AG04449 (cell line): Measurements from ENCODE around the gene CHST7.

Experiments
- CTCF ChIA-PET: fragments of 350-600 bp; formaldehyde crosslinking; extraction: SDS; loops from one replicate; lab custom pipeline; 2021; ENCODE audit warnings: antibody characterized with exemption; lab: Yijun Ruan, JAX
- POLR2A ChIA-PET: fragments of 400-600, 350-600 bp; formaldehyde crosslinking; extraction: SDS; loops from one replicate; lab custom pipeline; 2020; ENCODE audit warnings: antibody characterized with exemption, inconsistent platforms; lab: Yijun Ruan, JAX
- DNase-seq: peaks from one replicate; pipeline ENCODE4 v3.0.0-alpha.2; 2010; ENCODE audit warnings: low read depth, low spot score
- H3K4me3 ChIP-seq: 2 replicates; pipeline ENCODE4 v1.5.1; 2011; ENCODE audit warnings: low read depth, mild to moderate bottlenecking, control low read depth, low read length
- TF ChIP-seq, protein P1 (sequence below): IDR thresholded peaks from one replicate; pipeline ENCODE4 v1.5.1; 2011; ENCODE audit warnings: mild to moderate bottlenecking, moderate library complexity, low read length, control low read depth, inconsistent platforms; ENCODE audit not compliant: insufficient read depth; ENCODE audit errors: missing control alignments

Gene CHST7

DNA sequence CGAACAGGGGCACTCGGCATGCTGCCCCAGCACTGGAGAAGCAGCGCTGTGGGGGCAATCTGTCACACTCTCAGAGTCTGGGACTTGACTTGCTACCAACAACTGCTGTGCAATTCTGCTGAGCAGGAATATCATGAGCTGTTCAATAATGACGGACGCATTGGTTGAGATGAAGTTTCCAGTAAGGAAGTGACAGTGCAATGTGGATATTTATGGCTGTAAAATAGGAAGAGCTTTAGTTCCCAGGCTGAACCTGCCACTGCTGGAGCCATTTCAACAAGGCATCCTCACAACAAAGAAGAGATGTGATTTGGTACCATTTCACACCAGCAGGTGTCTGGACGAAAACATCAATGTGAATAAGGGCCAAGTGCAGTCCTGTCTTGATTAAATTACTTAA lies 24.2 kb downstream of the CHST7 start:
- CTCF ChIA-PET: no interaction called here
- POLR2A ChIA-PET: no interaction called here
- no peak for DNase-seq
- TF ChIP-seq, protein P1, sequence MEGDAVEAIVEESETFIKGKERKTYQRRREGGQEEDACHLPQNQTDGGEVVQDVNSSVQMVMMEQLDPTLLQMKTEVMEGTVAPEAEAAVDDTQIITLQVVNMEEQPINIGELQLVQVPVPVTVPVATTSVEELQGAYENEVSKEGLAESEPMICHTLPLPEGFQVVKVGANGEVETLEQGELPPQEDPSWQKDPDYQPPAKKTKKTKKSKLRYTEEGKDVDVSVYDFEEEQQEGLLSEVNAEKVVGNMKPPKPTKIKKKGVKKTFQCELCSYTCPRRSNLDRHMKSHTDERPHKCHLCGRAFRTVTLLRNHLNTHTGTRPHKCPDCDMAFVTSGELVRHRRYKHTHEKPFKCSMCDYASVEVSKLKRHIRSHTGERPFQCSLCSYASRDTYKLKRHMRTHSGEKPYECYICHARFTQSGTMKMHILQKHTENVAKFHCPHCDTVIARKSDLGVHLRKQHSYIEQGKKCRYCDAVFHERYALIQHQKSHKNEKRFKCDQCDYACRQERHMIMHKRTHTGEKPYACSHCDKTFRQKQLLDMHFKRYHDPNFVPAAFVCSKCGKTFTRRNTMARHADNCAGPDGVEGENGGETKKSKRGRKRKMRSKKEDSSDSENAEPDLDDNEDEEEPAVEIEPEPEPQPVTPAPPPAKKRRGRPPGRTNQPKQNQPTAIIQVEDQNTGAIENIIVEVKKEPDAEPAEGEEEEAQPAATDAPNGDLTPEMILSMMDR: no peak
- H3K4me3 ChIP-seq: no peak overlapping the region

DNA sequence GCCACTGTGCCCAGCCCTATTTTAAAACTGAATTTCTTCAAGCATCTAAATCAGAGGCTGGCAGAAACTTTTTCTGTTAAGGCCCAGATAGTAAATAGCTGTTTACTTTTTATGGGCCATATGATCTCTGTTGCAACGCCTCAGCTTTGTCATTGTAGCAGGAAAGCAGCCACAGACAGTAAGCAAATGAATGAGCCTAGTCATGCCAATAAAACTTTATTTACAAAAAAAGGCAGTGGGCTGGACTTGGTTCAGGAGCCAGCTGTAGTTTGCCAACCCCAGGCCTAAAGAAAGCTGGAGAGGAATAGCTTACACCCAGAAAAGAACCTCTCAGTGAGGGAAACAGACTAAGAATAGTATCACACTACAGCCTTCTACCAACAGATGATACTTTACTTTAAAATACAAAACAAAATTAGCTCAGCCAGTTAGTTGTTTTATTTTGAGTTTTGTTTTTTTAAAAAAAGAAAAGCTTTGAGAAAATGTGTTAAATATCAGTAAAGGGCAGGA lies 25.5 kb downstream of the CHST7 start:
- DNase-seq: no peak
- ChIA-PET CTCF (interaction anchor here (0.7 to 0.9 kb wide), 2 partner anchors 9 to 48 kb away, joined by 4 to 5 read pairs; no protein-coding TSS in a partner anchor), POLR2A (no interaction called here)
- no peak overlapping the region for H3K4me3 ChIP-seq
- TF ChIP-seq, protein P1: no peak

DNA sequence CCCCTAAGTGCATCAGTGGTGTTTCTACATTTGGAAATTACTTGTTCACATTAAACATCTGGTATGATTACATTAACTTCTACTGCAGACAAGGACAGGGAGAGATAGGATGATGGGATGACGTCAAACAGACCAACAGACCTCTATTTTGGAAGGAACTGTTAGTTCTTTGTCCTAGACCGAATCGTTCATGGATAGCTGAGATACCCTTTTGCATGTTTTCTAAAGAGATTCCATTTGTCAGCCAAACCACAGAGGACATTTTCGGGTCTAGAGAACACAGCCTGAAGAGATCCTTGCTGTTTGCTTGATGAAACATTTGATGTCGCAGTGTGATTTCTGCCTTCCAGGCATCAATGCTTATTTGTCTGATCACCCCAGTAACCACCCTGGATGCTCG lies 27.7 kb downstream of the CHST7 start:
- CTCF ChIA-PET: no interaction called here
- DNase-seq: no peak
- no peak overlapping the region for H3K4me3 ChIP-seq
- POLR2A ChIA-PET: no interaction called here
- TF ChIP-seq, protein P1: no peak

DNA sequence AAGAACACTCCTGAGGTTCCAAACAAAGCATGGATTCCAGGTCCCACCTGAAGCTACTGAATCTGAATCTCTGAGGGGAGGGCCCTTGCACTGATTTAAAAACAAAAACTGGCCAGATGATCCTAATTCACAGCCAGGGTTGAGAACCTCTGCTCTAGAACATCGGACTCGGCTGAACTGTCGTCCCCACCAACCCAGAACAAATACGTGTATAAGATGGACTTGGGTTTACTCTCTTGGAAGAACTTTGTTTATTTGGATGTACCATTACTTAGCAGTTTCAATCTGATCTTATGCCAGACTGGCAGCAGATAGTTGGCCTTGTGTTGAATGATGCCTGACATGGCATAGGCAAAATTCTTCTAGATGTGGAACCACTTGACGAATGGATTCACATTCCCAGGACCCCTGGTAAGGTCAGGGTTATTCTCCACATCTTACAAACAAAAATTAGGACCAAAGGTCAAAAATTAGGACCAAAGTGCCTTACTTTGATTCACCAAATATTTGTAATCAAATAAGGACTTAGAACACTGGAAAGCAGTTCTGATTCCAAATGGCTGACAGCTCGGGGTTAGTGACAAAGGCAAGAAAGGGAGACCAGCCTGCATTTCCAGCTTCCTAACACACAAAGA lies 29.0 kb downstream of the CHST7 start:
- no peak for DNase-seq
- ChIA-PET CTCF (no interaction called here), POLR2A (no interaction called here)
- H3K4me3 ChIP-seq: no peak overlapping the region
- TF ChIP-seq, protein P1: no peak

DNA sequence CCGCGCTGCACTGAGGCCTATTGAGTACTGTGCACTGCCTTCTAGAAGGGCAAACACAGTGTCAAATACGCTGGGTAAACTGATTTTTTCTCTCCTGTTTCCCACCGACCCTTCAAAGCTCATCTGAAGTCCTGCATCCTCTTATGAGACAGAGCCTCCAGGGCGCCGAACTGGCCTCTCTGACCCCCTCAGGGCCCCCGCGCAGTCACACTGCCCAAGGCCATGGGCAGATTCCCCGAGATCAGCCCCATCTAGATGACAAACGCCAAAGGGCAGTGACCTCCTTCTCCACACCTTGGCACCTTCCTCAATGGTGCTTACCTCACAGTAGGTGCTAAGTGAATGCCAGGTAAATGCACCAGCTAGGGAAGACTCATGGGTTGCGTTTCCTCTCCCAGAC lies 34.4 kb downstream of the CHST7 start:
- CTCF ChIA-PET: no interaction called here
- TF ChIP-seq, protein P1: no peak
- H3K4me3 ChIP-seq: no peak overlapping the region
- DNase-seq: no peak
- POLR2A ChIA-PET: no interaction called here

DNA sequence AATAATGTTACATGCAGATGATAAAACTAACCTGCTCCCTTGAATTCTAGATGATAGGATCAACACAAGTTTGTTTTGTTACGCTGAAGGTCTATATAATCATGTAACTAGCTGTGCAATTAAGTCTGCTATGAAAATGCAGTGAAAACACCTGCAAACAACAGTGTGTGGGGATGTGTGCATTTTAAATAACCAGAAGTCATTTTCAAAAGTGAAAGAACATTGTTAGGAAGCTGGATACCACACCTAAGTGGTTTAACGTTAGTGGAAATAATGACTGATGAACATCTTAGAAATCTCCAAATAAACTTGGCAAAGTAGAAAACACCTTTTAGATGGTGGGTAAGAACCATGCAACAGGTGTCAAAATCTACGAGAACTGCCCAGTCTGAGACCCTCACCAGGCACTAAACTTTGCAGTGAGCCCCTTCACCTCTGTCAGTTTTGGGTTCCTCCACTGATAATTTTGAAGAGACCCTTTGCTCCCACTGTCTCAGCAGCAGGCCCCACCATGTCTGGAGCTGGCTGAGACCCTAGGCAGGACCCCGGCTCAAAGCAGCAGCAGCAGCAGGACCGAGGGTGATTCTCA lies 36.6 kb downstream of the CHST7 start:
- H3K4me3 ChIP-seq: no peak overlapping the region
- DNase-seq: no peak
- ChIA-PET POLR2A (no interaction called here), CTCF (no interaction called here)
- TF ChIP-seq, protein P1: no peak
